ENCODE data around the gene VGLL4.
"Not testable (repeated sequence)": the region's sequence is repeated elsewhere in the genome, so short reads cannot be mapped to it uniquely, and the experiment has no call there.

Gene VGLL4

GRCh38 chr3:11523572-11524101 lies 120.1 kb downstream of the VGLL4 start:
- Histone ChIP-seq H3K36me3 (ENCODE audit: control insufficient read depth, insufficient read depth, low read length) (no peaks in the 10 kb centered on the region), H3K9ac (ENCODE audit: low read length) (no peak overlapping the region), H3K27ac (ENCODE audit: low read depth, low read length) (peak overlapping the region; percentile 48), H3K4me1 (ENCODE audit: control insufficient read depth, insufficient read depth, low read length) (peaks cover 5% of the 10 kb centered on the region), H3K4me3 (ENCODE audit: low read length) (no peak overlapping the region), H3K27me3 (ENCODE audit: control insufficient read depth, insufficient read depth, low read length) (no peaks in the 10 kb centered on the region)

GRCh38 chr3:11522953-11523571 lies 120.7 kb downstream of the VGLL4 start:
- Histone ChIP-seq H3K4me3 (ENCODE audit: low read length) (no peak overlapping the region), H3K27ac (ENCODE audit: low read depth, low read length) (peak overlapping the region; percentile 48), H3K27me3 (ENCODE audit: control insufficient read depth, insufficient read depth, low read length) (no peaks in the 10 kb centered on the region), H3K4me1 (ENCODE audit: control insufficient read depth, insufficient read depth, low read length) (peaks cover 5% of the 10 kb centered on the region), H3K9ac (ENCODE audit: low read length) (no peak overlapping the region), H3K36me3 (ENCODE audit: control insufficient read depth, insufficient read depth, low read length) (no peaks in the 10 kb centered on the region)

GRCh38 chr3:11522398-11522715 lies 121.4 kb downstream of the VGLL4 start:
- H3K36me3 ChIP-seq (ENCODE audit: control insufficient read depth, insufficient read depth, low read length) = no peaks in the 10 kb centered on the region
- no peak overlapping the region for H3K27ac ChIP-seq (ENCODE audit: low read depth, low read length)
- no peak overlapping the region for H3K4me3 ChIP-seq (ENCODE audit: low read length)
- H3K9ac ChIP-seq (ENCODE audit: low read length) = no peak overlapping the region
- H3K4me1 ChIP-seq (ENCODE audit: control insufficient read depth, insufficient read depth, low read length) = peaks cover 5% of the 10 kb centered on the region
- no peaks in the 10 kb centered on the region for H3K27me3 ChIP-seq (ENCODE audit: control insufficient read depth, insufficient read depth, low read length)

- Histone ChIP-seq H3K4me1 (ENCODE audit: control insufficient read depth, insufficient read depth, low read length) (peaks cover 5% of the 10 kb centered on the region), H3K36me3 (ENCODE audit: control insufficient read depth, insufficient read depth, low read length) (no peaks in the 10 kb centered on the region), H3K9ac (ENCODE audit: low read length) (no peak overlapping the region), H3K27ac (ENCODE audit: low read depth, low read length) (no peak overlapping the region), H3K27me3 (ENCODE audit: control insufficient read depth, insufficient read depth, low read length) (no peaks in the 10 kb centered on the region), H3K4me3 (ENCODE audit: low read length) (no peak overlapping the region)
Observed at GRCh38 chr3:11521167-11521566, 122.5 kb downstream of the VGLL4 start.

- Histone ChIP-seq H3K4me1 (ENCODE audit: control insufficient read depth, insufficient read depth, low read length) (no peaks in the 10 kb centered on the region), H3K36me3 (ENCODE audit: control insufficient read depth, insufficient read depth, low read length) (no peaks in the 10 kb centered on the region), H3K27me3 (ENCODE audit: control insufficient read depth, insufficient read depth, low read length) (no peaks in the 10 kb centered on the region), H3K27ac (ENCODE audit: low read depth, low read length) (no peak overlapping the region), H3K9ac (ENCODE audit: low read length) (no peak overlapping the region), H3K4me3 (ENCODE audit: low read length) (no peak overlapping the region)
Observed at GRCh38 chr3:11517601-11518000, 126.1 kb downstream of the VGLL4 start.

- H3K4me1 ChIP-seq (ENCODE audit: control insufficient read depth, insufficient read depth, low read length) = peaks cover 11% of the 10 kb centered on the region
- no peak overlapping the region for H3K4me3 ChIP-seq (ENCODE audit: low read length)
- H3K27ac ChIP-seq (ENCODE audit: low read depth, low read length) = no peak overlapping the region
- no peaks in the 10 kb centered on the region for H3K27me3 ChIP-seq (ENCODE audit: control insufficient read depth, insufficient read depth, low read length)
- H3K36me3 ChIP-seq (ENCODE audit: control insufficient read depth, insufficient read depth, low read length) = no peaks in the 10 kb centered on the region
- no peak overlapping the region for H3K9ac ChIP-seq (ENCODE audit: low read length)
Observed at GRCh38 chr3:11514191-11514821, 129.4 kb downstream of the VGLL4 start.

GRCh38 chr3:11513817-11514135 lies 129.9 kb downstream of the VGLL4 start:
- no peaks in the 10 kb centered on the region for H3K36me3 ChIP-seq (ENCODE audit: control insufficient read depth, insufficient read depth, low read length)
- H3K4me1 ChIP-seq (ENCODE audit: control insufficient read depth, insufficient read depth, low read length) = peaks cover 16% of the 10 kb centered on the region
- H3K27me3 ChIP-seq (ENCODE audit: control insufficient read depth, insufficient read depth, low read length) = no peaks in the 10 kb centered on the region
- no peak overlapping the region for H3K9ac ChIP-seq (ENCODE audit: low read length)
- H3K27ac ChIP-seq (ENCODE audit: low read depth, low read length) = no peak overlapping the region
- H3K4me3 ChIP-seq (ENCODE audit: low read length) = no peak overlapping the region

GRCh38 chr3:11513125-11513816 lies 130.4 kb downstream of the VGLL4 start:
- H3K27me3 ChIP-seq (ENCODE audit: control insufficient read depth, insufficient read depth, low read length) = not testable (repeated sequence)

GRCh38 chr3:11511606-11512005 lies 132.1 kb downstream of the VGLL4 start:
- peaks cover 26% of the 10 kb centered on the region for H3K4me1 ChIP-seq (ENCODE audit: control insufficient read depth, insufficient read depth, low read length)

More at GRCh38 chr3:11513125-11513816, 130.4 kb downstream of the VGLL4 start:
- H3K36me3 ChIP-seq (ENCODE audit: control insufficient read depth, insufficient read depth, low read length); H3K9ac ChIP-seq (ENCODE audit: low read length); H3K4me3 ChIP-seq (ENCODE audit: low read length); H3K27ac ChIP-seq (ENCODE audit: low read depth, low read length): not testable (repeated sequence)
- H3K4me1 ChIP-seq (ENCODE audit: control insufficient read depth, insufficient read depth, low read length) = peaks cover 21% of the 10 kb centered on the region

GRCh38 chr3:11510356-11510755 lies 133.4 kb downstream of the VGLL4 start:
- Histone ChIP-seq H3K4me3 (ENCODE audit: low read length) (no peak overlapping the region), H3K36me3 (ENCODE audit: control insufficient read depth, insufficient read depth, low read length) (no peaks in the 10 kb centered on the region), H3K9ac (ENCODE audit: low read length) (no peak overlapping the region), H3K4me1 (ENCODE audit: control insufficient read depth, insufficient read depth, low read length) (peaks cover 26% of the 10 kb centered on the region), H3K27ac (ENCODE audit: low read depth, low read length) (peak overlapping the region; percentile 22), H3K27me3 (ENCODE audit: control insufficient read depth, insufficient read depth, low read length) (no peaks in the 10 kb centered on the region)

More at GRCh38 chr3:11511606-11512005, 132.1 kb downstream of the VGLL4 start:
- H3K27ac ChIP-seq (ENCODE audit: low read depth, low read length); H3K27me3 ChIP-seq (ENCODE audit: control insufficient read depth, insufficient read depth, low read length); H3K36me3 ChIP-seq (ENCODE audit: control insufficient read depth, insufficient read depth, low read length); H3K4me3 ChIP-seq (ENCODE audit: low read length); H3K9ac ChIP-seq (ENCODE audit: low read length): not testable (repeated sequence)

- Histone ChIP-seq H3K27ac (ENCODE audit: low read depth, low read length) (peak overlapping the region; percentile 89), H3K4me3 (ENCODE audit: low read length) (no peak overlapping the region), H3K9ac (ENCODE audit: low read length) (no peak overlapping the region), H3K27me3 (ENCODE audit: control insufficient read depth, insufficient read depth, low read length) (no peaks in the 10 kb centered on the region), H3K36me3 (ENCODE audit: control insufficient read depth, insufficient read depth, low read length) (no peaks in the 10 kb centered on the region), H3K4me1 (ENCODE audit: control insufficient read depth, insufficient read depth, low read length) (peaks cover 26% of the 10 kb centered on the region)
Observed at GRCh38 chr3:11510001-11510340, 133.7 kb downstream of the VGLL4 start.

- H3K27me3 ChIP-seq (ENCODE audit: control insufficient read depth, insufficient read depth, low read length) = no peaks in the 10 kb centered on the region
- H3K4me1 ChIP-seq (ENCODE audit: control insufficient read depth, insufficient read depth, low read length) = peaks cover 26% of the 10 kb centered on the region
- H3K36me3 ChIP-seq (ENCODE audit: control insufficient read depth, insufficient read depth, low read length) = no peaks in the 10 kb centered on the region
- no peak overlapping the region for H3K4me3 ChIP-seq (ENCODE audit: low read length)
- no peak overlapping the region for H3K9ac ChIP-seq (ENCODE audit: low read length)
- peak overlapping the region; percentile 89 for H3K27ac ChIP-seq (ENCODE audit: low read depth, low read length)
Observed at GRCh38 chr3:11509173-11510000, 134.3 kb downstream of the VGLL4 start.
